Liver (tissue), 9 donors: Measurements from ENCODE around the gene STOML3. TPM values are rescaled to one million over a fixed set of nuclear protein-coding genes. Genes with fewer than 3 reads are reported as not detected.

Experiments
- DNase-seq: peaks from one replicate; pipeline ENCODE4 v3.0.0-alpha.2; 2017; ENCODE audit warnings: low spot score
- H3K27ac ChIP-seq, 2 donors: one replicate each; pipeline ENCODE4 v1.7.0; 2013; ENCODE audit warnings: inconsistent platforms in 2 of 2, low read length in 2 of 2, control low read depth in 1 of 2, low read depth in 1 of 2, mild to moderate bottlenecking in 1 of 2
- H3K27me3 ChIP-seq, 4 donors: one replicate each; pipeline versions ENCODE4 v1.6.1 to v1.7.0; 2013; ENCODE audit warnings: low read length in 3 of 4, inconsistent platforms in 1 of 4, mild to moderate bottlenecking in 1 of 4, moderate library complexity in 1 of 4; ENCODE audit not compliant: control insufficient read depth in 4 of 4, insufficient read depth in 4 of 4
- H3K36me3 ChIP-seq, 4 donors: one replicate each; pipeline versions ENCODE4 v1.6.1 to v1.7.0; 2013; ENCODE audit warnings: low read length in 3 of 4, mild to moderate bottlenecking in 3 of 4, low read depth in 1 of 4, moderate library complexity in 1 of 4; ENCODE audit not compliant: control insufficient read depth in 4 of 4, insufficient read depth in 3 of 4
- H3K4me1 ChIP-seq, 4 donors: one replicate each; pipeline versions ENCODE4 v1.6.1 to v1.7.0; 2013; ENCODE audit warnings: low read length in 3 of 4, mild to moderate bottlenecking in 3 of 4, moderate library complexity in 1 of 4; ENCODE audit not compliant: control insufficient read depth in 4 of 4, insufficient read depth in 4 of 4
- H3K4me3 ChIP-seq, 3 donors: one replicate each; pipeline versions ENCODE4 v1.6.1 to v1.7.0; 2013; ENCODE audit warnings: low read length in 3 of 3, control low read depth in 1 of 3, low read depth in 1 of 3, mild to moderate bottlenecking in 1 of 3
- H3K9ac ChIP-seq, 2 donors: one replicate each; pipeline ENCODE4 v1.7.0; 2013; ENCODE audit warnings: low read length in 2 of 2, mild to moderate bottlenecking in 2 of 2, moderate library complexity in 2 of 2, control low read depth in 1 of 2, low read depth in 1 of 2
- H3K9me3 ChIP-seq, 4 donors: one replicate each; pipeline versions ENCODE4 v1.6.1 to v1.7.0; 2013; ENCODE audit warnings: low read length in 3 of 4; ENCODE audit not compliant: control insufficient read depth in 4 of 4
- EGR1 ChIP-seq, 2 donors: IDR thresholded peaks; 2 replicates each; pipeline ENCODE4 v1.6.1; 2016 to 2018; ENCODE audit warnings: antibody characterized with exemption in 2 of 2, low read depth in 2 of 2
- FOXA1 ChIP-seq: IDR thresholded peaks from 2 replicates; pipeline ENCODE4 v1.6.1; 2016; ENCODE audit warnings: antibody characterized with exemption
- FOXA2 ChIP-seq: IDR thresholded peaks from 2 replicates; pipeline ENCODE4 v1.6.1; 2016; ENCODE audit warnings: antibody characterized with exemption
- GABPA ChIP-seq, 2 donors: IDR thresholded peaks in 1 of 2; conservative IDR thresholded peaks in 1 of 2; 2 replicates each; pipeline ENCODE4 v1.6.1; 2016; ENCODE audit warnings: antibody characterized with exemption in 2 of 2, mild to moderate bottlenecking in 1 of 2, moderate library complexity in 1 of 2
- HNF4A ChIP-seq, 2 donors: conservative IDR thresholded peaks; 2 replicates each; pipeline ENCODE4 v1.6.1; 2016; ENCODE audit warnings: antibody characterized with exemption in 2 of 2, mild to moderate bottlenecking in 2 of 2
- HNF4G ChIP-seq: IDR thresholded peaks from 2 replicates; pipeline ENCODE4 v1.6.1; 2016; ENCODE audit warnings: antibody characterized with exemption
- JUND ChIP-seq, 2 donors: IDR thresholded peaks; 2 replicates each; pipeline ENCODE4 v1.6.1; 2016; ENCODE audit warnings: antibody characterized with exemption in 2 of 2
- NR2F2 ChIP-seq: IDR thresholded peaks from 2 replicates; pipeline ENCODE4 v1.6.1; 2016; ENCODE audit warnings: antibody characterized with exemption
- RAD21 ChIP-seq, 2 donors: IDR thresholded peaks; 2 replicates each; pipeline ENCODE4 v1.6.1; 2016; ENCODE audit warnings: antibody characterized with exemption in 2 of 2, mild to moderate bottlenecking in 2 of 2
- RXRA ChIP-seq, 2 donors: IDR thresholded peaks; 2 replicates each; pipeline ENCODE4 v1.6.1; 2017 to 2018; ENCODE audit warnings: antibody characterized with exemption in 2 of 2, mild to moderate bottlenecking in 1 of 2
- SP1 ChIP-seq: IDR thresholded peaks from 2 replicates; pipeline ENCODE4 v1.6.1; 2018; ENCODE audit warnings: antibody characterized with exemption, mild to moderate bottlenecking
- TAF1 ChIP-seq: conservative IDR thresholded peaks from 2 replicates; pipeline ENCODE4 v1.6.1; 2016; ENCODE audit warnings: antibody characterized with exemption, mild to moderate bottlenecking
- YY1 ChIP-seq: IDR thresholded peaks from 2 replicates; pipeline ENCODE4 v1.6.1; 2016; ENCODE audit warnings: antibody characterized with exemption, mild to moderate bottlenecking
- WGBS: extraction: QIAGEN DNeasy Blood & Tissue Kit; methylation state at CpG from one replicate; pipeline ENCODE4 v1.1.7; 2013; 5-methylcytosine and 5-hydroxymethylcytosine counted together
- polyA plus RNA-seq, 2 donors: library from polyadenylated mRNA; stranded (reverse) in 1 of 2; unstranded in 1 of 2; fragments of 200-250 nt in 1 of 2; fragments of >200 nt in 1 of 2; fragmentation: Nextera tagmentation in 1 of 2; extraction: Ambion mirVana in 1 of 2; gene quantifications; one replicate each; pipeline versions ENCODE4 v1.2.1 to v1.2.3, GENCODE V29; 2013 to 2015
- total RNA-seq, 2 donors: library from RNA; depleted of rRNA; stranded (reverse); fragments of >200 nt; gene quantifications; one replicate each; pipeline ENCODE4 v1.2.3, GENCODE V29; 2014
- TF ChIP-seq, protein P1 (sequence below): IDR thresholded peaks from 2 replicates; pipeline ENCODE4 v1.6.1; 2016; ENCODE audit warnings: antibody characterized with exemption
- TF ChIP-seq, protein P2 (sequence below): fragments of 150-350 bp; IDR thresholded peaks from 2 replicates; pipeline ENCODE4 v1.5.1; 2017; ENCODE audit warnings: improper control_type of control experiment, low read depth, low read length; ENCODE audit not compliant: missing input control
- TF ChIP-seq, protein P3 (sequence below): IDR thresholded peaks from 2 replicates; pipeline ENCODE4 v1.6.1; 2016; ENCODE audit warnings: antibody characterized with exemption, mild to moderate bottlenecking
- TF ChIP-seq, protein P4 (sequence below): IDR thresholded peaks from 2 replicates; pipeline ENCODE4 v1.6.1; 2016; ENCODE audit warnings: antibody characterized with exemption
- TF ChIP-seq, protein P5 (sequence below): IDR thresholded peaks from 2 replicates; pipeline ENCODE4 v1.6.1; 2016; ENCODE audit warnings: antibody characterized with exemption
- donor health status: healthy.
- donor health status: healthy.
- donor health status: healthy.
- donor health status: healthy.
- donor health status: healthy.

STOML3 gene
- total and polyA plus RNA-seq, 4 donors, result not detected

DNA sequence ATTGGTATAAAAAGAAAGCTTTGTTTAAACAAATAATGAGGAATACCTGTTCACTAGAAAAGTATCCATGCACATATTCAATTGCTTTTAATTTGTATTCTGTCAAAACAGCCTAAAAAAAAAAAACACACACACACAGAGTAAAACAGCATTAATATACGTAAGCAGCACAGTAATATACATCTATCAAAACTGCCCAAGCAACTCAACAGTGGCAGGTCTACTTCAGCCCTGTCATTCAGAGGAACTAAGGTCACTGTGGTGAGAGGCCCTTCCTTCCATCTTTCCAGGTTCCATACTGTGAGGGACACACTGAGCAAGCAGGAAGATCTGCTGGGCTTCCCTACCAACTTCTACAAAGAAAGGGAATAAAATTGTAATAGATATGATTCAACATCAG, 43.5 kb upstream of the STOML3 start:
- TF ChIP-seq YY1, result no peak
- TF ChIP-seq, protein P1, sequence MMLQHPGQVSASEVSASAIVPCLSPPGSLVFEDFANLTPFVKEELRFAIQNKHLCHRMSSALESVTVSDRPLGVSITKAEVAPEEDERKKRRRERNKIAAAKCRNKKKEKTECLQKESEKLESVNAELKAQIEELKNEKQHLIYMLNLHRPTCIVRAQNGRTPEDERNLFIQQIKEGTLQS, result no peak
- TF ChIP-seq, protein P2, sequence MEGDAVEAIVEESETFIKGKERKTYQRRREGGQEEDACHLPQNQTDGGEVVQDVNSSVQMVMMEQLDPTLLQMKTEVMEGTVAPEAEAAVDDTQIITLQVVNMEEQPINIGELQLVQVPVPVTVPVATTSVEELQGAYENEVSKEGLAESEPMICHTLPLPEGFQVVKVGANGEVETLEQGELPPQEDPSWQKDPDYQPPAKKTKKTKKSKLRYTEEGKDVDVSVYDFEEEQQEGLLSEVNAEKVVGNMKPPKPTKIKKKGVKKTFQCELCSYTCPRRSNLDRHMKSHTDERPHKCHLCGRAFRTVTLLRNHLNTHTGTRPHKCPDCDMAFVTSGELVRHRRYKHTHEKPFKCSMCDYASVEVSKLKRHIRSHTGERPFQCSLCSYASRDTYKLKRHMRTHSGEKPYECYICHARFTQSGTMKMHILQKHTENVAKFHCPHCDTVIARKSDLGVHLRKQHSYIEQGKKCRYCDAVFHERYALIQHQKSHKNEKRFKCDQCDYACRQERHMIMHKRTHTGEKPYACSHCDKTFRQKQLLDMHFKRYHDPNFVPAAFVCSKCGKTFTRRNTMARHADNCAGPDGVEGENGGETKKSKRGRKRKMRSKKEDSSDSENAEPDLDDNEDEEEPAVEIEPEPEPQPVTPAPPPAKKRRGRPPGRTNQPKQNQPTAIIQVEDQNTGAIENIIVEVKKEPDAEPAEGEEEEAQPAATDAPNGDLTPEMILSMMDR, result no peak
- Histone ChIP-seq H3K36me3 (peaks cover 0 to 2% (median 0%) of the 10 kb centered on the region in 4 donors), H3K9me3 (no peaks in the 10 kb centered on the region), H3K4me1 (peaks cover 6 to 33% (median 19%) of the 10 kb centered on the region in 4 donors), H3K9ac (no peak overlapping the region), H3K4me3 (no peak overlapping the region), H3K27ac (no peak overlapping the region), H3K27me3 (no peaks in the 10 kb centered on the region)
- DNase-seq, result no peak
- WGBS, result 93% methylated on average over 1 of the region's 1 CpG

DNA sequence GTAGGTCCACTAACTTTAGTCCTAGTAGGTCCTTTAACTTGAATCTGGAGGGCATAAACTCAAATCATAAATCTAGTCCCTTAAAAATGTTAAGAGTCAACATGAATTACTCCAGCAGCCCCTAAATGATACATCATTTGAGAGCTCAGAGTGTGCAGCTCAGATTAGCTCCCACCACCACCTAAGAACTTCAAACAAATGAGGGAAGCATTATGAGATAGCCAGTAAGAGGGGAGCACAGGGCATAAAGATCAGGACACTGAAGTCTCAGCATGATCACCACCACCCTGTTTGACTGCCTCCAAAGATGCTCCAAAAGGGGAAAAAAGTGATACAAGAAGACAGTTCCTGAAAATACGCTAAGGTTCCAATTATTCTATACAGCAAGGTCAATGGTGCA, 41.5 kb upstream of the STOML3 start:
- Histone ChIP-seq H3K27ac (no peak overlapping the region), H3K9me3 (no peaks in the 10 kb centered on the region), H3K4me1 (peaks cover 5 to 28% (median 19%) of the 10 kb centered on the region in 4 donors), H3K4me3 (no peak overlapping the region), H3K36me3 (peaks cover 0 to 8% (median 6%) of the 10 kb centered on the region in 4 donors), H3K9ac (no peak overlapping the region), H3K27me3 (no peaks in the 10 kb centered on the region)
- DNase-seq, result no peak
- WGBS, result 97% methylated on average over 1 of the region's 1 CpG
- no peak for TF ChIP-seq HNF4A (conservative IDR thresholded peaks at IDR 0.05)
- TF ChIP-seq, protein P3, sequence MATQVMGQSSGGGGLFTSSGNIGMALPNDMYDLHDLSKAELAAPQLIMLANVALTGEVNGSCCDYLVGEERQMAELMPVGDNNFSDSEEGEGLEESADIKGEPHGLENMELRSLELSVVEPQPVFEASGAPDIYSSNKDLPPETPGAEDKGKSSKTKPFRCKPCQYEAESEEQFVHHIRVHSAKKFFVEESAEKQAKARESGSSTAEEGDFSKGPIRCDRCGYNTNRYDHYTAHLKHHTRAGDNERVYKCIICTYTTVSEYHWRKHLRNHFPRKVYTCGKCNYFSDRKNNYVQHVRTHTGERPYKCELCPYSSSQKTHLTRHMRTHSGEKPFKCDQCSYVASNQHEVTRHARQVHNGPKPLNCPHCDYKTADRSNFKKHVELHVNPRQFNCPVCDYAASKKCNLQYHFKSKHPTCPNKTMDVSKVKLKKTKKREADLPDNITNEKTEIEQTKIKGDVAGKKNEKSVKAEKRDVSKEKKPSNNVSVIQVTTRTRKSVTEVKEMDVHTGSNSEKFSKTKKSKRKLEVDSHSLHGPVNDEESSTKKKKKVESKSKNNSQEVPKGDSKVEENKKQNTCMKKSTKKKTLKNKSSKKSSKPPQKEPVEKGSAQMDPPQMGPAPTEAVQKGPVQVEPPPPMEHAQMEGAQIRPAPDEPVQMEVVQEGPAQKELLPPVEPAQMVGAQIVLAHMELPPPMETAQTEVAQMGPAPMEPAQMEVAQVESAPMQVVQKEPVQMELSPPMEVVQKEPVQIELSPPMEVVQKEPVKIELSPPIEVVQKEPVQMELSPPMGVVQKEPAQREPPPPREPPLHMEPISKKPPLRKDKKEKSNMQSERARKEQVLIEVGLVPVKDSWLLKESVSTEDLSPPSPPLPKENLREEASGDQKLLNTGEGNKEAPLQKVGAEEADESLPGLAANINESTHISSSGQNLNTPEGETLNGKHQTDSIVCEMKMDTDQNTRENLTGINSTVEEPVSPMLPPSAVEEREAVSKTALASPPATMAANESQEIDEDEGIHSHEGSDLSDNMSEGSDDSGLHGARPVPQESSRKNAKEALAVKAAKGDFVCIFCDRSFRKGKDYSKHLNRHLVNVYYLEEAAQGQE, result no peak
- no peak for TF ChIP-seq JUND (IDR thresholded peaks at IDR 0.05)
- TF ChIP-seq GABPA (IDR thresholded peaks at IDR 0.05 in 1 of 2, conservative IDR thresholded peaks at IDR 0.05 in 1 of 2), result no peak
- no peak for TF ChIP-seq TAF1
- TF ChIP-seq, protein P2, result no peak
- no peak for TF ChIP-seq YY1
- no peak for TF ChIP-seq HNF4G
- TF ChIP-seq NR2F2, result no peak
- TF ChIP-seq FOXA1, result no peak
- TF ChIP-seq RXRA (IDR thresholded peaks at IDR 0.05), result no peak
- TF ChIP-seq RAD21 (IDR thresholded peaks at IDR 0.05), result no peak
- TF ChIP-seq, protein P4, sequence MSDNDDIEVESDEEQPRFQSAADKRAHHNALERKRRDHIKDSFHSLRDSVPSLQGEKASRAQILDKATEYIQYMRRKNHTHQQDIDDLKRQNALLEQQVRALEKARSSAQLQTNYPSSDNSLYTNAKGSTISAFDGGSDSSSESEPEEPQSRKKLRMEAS, result no peak
- TF ChIP-seq, protein P5, sequence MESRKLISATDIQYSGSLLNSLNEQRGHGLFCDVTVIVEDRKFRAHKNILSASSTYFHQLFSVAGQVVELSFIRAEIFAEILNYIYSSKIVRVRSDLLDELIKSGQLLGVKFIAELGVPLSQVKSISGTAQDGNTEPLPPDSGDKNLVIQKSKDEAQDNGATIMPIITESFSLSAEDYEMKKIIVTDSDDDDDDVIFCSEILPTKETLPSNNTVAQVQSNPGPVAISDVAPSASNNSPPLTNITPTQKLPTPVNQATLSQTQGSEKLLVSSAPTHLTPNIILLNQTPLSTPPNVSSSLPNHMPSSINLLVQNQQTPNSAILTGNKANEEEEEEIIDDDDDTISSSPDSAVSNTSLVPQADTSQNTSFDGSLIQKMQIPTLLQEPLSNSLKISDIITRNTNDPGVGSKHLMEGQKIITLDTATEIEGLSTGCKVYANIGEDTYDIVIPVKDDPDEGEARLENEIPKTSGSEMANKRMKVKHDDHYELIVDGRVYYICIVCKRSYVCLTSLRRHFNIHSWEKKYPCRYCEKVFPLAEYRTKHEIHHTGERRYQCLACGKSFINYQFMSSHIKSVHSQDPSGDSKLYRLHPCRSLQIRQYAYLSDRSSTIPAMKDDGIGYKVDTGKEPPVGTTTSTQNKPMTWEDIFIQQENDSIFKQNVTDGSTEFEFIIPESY, result no peak
- no peak for TF ChIP-seq SP1
- TF ChIP-seq EGR1 (IDR thresholded peaks at IDR 0.05; ENCODE audit: low read depth in 2 of 2), result no peak
- TF ChIP-seq, protein P1, result no peak
- no peak for TF ChIP-seq FOXA2
